ENCODE data around the gene UPK3B.
"Not testable (repeated sequence)": the region's sequence is repeated elsewhere in the genome, so short reads cannot be mapped to it uniquely, and the experiment has no call there.

GRCh38 chr7:76483081-76483480, 27.3 kb upstream of the UPK3B start:
- TF ChIP-seq POLR2A, CTCF, POLR2AphosphoS5 (IDR thresholded peaks at IDR 0.05): not testable (repeated sequence)

Data from transverse colon (tissue), 4 donors.